ENCODE results near the gene OR4E1.
"Not testable (repeated sequence)": the region's sequence is repeated elsewhere in the genome, so short reads cannot be mapped to it uniquely, and the experiment has no call there.

Gene OR4E1

DNA sequence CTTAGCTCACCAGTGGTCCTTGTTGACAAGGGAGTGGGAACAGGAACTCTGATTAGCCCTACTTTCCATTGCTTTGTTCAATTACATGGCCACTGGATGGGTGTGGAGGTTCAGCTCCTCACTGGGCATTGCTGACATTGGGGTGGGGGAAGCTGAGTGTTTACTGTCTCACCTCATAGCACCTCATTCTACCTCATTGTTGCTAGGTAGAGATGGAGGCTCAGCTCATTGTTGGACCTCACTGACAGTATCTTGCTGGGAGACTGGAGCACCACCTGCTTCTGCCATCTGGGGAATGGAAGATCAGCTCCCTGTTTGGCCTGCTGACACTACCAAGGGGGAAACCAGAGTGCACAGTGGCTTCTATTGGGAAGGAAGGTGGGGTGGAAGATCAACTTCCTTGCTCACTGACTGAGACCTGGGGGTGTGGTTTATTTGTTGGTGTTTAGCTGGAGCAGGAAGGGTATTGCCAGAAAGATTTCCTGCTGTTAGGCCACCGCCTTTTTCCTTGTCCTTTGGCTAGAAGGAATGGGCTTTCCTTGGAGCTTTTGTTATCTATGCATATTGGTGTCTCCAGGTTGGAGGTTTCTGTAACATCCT is 21.3 kb downstream of the OR4E1 start:
- no peak for DNase-seq

DNA sequence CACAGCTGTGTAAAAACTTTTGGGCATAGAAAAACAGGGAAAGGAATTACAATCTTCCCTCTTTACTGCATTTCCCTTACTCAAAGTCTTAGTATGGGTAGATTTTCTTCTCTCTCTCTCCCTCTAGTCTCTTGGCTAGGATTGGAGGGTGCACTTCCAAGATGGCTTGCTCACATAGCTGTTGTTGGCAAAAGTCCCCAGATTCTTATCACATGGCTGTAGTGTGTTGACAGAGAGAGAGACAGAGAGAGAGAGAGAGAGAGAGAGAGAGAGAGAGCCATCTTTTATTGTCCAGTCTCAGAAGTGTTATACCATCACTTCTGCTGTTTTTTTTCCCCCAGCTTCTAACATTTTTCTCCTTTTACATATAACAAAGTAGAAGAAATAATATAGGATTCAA is 26.2 kb downstream of the OR4E1 start:
- DNase-seq: no peak

GRCh38 chr14:21643407-21643806 is 30.2 kb downstream of the OR4E1 start:
- DNase-seq: no peak

DNA sequence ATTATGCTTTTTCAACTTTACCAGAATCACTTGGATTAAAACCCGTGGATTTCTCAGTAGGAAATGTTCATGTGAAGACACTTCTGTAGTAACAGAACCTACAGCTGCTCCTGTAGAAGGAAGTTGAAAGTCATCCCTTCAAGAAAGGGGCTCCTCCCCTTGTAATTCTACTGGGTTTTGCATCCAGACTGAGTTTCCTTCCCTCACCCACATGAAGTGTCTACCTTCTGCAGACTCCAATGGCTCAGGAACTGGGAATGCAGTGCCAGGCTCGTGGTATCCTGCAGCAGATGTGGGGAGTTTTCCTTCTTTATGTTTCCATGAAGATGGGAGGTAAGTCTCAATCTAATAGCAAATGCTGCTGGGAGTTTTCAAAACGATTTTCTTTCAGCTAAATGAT is 30.9 kb downstream of the OR4E1 start:
- no peak for DNase-seq

- DNase-seq: no peak
Observed at GRCh38 chr14:21634840-21635239, 38.8 kb downstream of the OR4E1 start, which contains the start of gene OR10G2. OR10G2 (minus strand) TSS chr14:21634940; CDS start chr14:21634842, 98 bp downstream.

GRCh38 chr14:21631084-21631483 is 42.5 kb downstream of the OR4E1 start:
- DNase-seq: no peak

DNA sequence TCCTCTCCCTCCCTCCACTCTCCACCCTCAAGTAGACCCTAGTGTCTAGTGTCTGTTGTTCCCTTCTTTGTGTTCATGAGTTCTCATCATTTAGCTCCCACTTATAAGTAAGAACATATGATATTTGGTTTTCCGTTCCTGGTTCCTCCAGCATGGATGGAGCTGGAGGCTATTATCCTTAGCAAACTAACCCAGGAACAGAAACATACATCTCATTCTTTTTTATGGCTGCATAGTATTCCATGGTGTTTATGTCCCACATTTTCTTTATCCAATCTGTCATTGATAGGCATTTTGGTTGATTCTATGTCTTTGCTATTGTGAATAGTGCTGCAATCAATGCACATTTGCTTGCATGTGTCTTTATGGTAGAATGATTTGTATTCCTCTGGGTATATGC is 43.1 kb downstream of the OR4E1 start:
- DNase-seq: not testable (repeated sequence)

DNA sequence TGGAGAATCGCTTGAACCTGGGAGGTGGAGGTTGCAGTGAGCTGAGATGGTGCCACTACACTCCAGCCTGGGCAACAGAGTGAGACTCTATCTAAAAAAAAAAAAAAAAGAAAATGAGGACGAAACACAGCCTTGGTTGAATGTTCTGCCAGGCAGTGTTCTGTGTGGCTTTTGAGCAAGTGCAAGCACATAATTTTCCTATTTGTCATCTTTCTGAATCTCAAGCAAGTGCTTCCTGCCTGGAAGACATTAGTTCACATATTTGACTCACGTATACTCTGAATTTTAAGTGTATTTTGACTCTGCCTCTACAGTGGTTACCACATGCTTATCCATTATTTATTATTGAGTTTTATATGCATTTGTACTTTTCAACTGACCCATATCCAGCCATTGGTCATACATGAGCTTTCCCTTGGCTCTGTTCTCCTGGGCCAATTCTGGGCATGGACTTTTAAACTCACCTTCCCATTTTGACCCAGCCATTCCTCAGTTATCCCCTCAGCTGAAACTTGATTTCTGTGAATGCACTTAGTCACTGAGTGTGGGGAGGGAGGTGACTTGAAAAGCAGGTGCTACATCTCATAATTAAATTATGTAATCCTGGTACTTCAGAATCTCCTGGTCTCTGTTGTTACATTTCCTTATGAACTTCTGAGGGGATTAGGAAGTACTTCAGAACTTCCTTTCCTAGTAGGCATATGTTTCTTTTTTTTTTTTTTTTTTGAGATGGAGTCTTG is 47.0 kb downstream of the OR4E1 start:
- no peak for DNase-seq
